Measurements from ENCODE around the gene MUL1. TPM values are rescaled to one million over a fixed set of nuclear protein-coding genes. Genes with fewer than 3 reads are reported as not detected.

MUL1 gene
- total RNA-seq, 3 donors from 2014 or later (not counting 1 experiment from before 2014, with no cell fraction given) = 21.0 to 29.5 (median 28.8) TPM

GRCh38 chr1:20546637-20547036 is 38.7 kb upstream of the MUL1 start:
- TF ChIP-seq CTCF (IDR thresholded peaks at IDR 0.05) = no peak
- Histone ChIP-seq H3K27ac (ENCODE audit: low read length) (no peak overlapping the region), H3K36me3 (ENCODE audit: control insufficient read depth, insufficient read depth, low read length) (no peaks in the 10 kb centered on the region), H3K4me1 (ENCODE audit: control insufficient read depth, insufficient read depth, low read length) (no peaks in the 10 kb centered on the region), H3K4me3 (ENCODE audit: low read length) (no peak overlapping the region), H3K9me3 (ENCODE audit: control insufficient read depth, insufficient read depth, low read length) (no peaks in the 10 kb centered on the region), H3K27me3 (ENCODE audit: control insufficient read depth, insufficient read depth, low read length) (peaks cover 3% of the 10 kb centered on the region)
- Mint-ChIP-seq H3K27me3 (ENCODE audit: low read depth in 2 of 2) (peaks cover 26 to 39% of the 10 kb centered on the region in 2 donors), H3K36me3 (no peaks in the 10 kb centered on the region), H3K27ac (no peak overlapping the region), H3K4me3 (no peak overlapping the region), H3K9me3 (no peaks in the 10 kb centered on the region), H3K4me1 (no peaks in the 10 kb centered on the region)
- intact Hi-C loops (cut with micrococcal nuclease) = no loop called here
- no peak for DNase-seq
- no peak for ATAC-seq
- 94% methylated on average over 2 of the region's 3 CpGs for WGBS (ENCODE audit: insufficient coverage)

- Mint-ChIP-seq H3K27ac (no peak overlapping the region), H3K9me3 (no peaks in the 10 kb centered on the region), H3K27me3 (ENCODE audit: low read depth in 2 of 2) (peaks cover 19 to 42% of the 10 kb centered on the region in 2 donors), H3K36me3 (no peaks in the 10 kb centered on the region), H3K4me1 (no peaks in the 10 kb centered on the region), H3K4me3 (no peak overlapping the region)
- H3K27ac ChIP-seq (ENCODE audit: low read length) = no peak overlapping the region
- WGBS (ENCODE audit: insufficient coverage) = 95% methylated on average over 1 of the region's 1 CpG
- no peak overlapping the region for H3K4me3 ChIP-seq (ENCODE audit: low read length)
- H3K36me3 ChIP-seq (ENCODE audit: control insufficient read depth, insufficient read depth, low read length) = no peaks in the 10 kb centered on the region
- no peaks in the 10 kb centered on the region for H3K4me1 ChIP-seq (ENCODE audit: control insufficient read depth, insufficient read depth, low read length)
- intact Hi-C loops (cut with micrococcal nuclease) = no loop called here
- ATAC-seq (no peak), DNase-seq (no peak)
- TF ChIP-seq CTCF (IDR thresholded peaks at IDR 0.05) = no peak
- no peaks in the 10 kb centered on the region for H3K9me3 ChIP-seq (ENCODE audit: control insufficient read depth, insufficient read depth, low read length)
- H3K27me3 ChIP-seq (ENCODE audit: control insufficient read depth, insufficient read depth, low read length) = no peaks in the 10 kb centered on the region
These were observed 32.3 kb upstream of the MUL1 start for GRCh38 chr1:20540281-20540680.

GRCh38 chr1:20538760-20539551 is 31.0 kb upstream of the MUL1 start:
- Mint-ChIP-seq H3K9me3 (no peaks in the 10 kb centered on the region), H3K4me3 (no peak overlapping the region), H3K27me3 (ENCODE audit: low read depth in 2 of 2) (peaks cover 27 to 42% of the 10 kb centered on the region in 2 donors), H3K4me1 (no peaks in the 10 kb centered on the region), H3K27ac (no peak overlapping the region), H3K36me3 (no peaks in the 10 kb centered on the region)
- no peaks in the 10 kb centered on the region for H3K27me3 ChIP-seq (ENCODE audit: control insufficient read depth, insufficient read depth, low read length)
- no peak for DNase-seq
- intact Hi-C loops (cut with micrococcal nuclease) = no loop called here
- no peak for TF ChIP-seq CTCF (IDR thresholded peaks at IDR 0.05)
- WGBS (ENCODE audit: insufficient coverage) = 71% methylated on average over 3 of the region's 3 CpGs
- no peak for ATAC-seq
- H3K36me3 ChIP-seq (ENCODE audit: control insufficient read depth, insufficient read depth, low read length) = no peaks in the 10 kb centered on the region
- no peaks in the 10 kb centered on the region for H3K4me1 ChIP-seq (ENCODE audit: control insufficient read depth, insufficient read depth, low read length)
- no peak overlapping the region for H3K4me3 ChIP-seq (ENCODE audit: low read length)
- H3K9me3 ChIP-seq (ENCODE audit: control insufficient read depth, insufficient read depth, low read length) = no peaks in the 10 kb centered on the region
- H3K27ac ChIP-seq (ENCODE audit: low read length) = no peak overlapping the region

- Mint-ChIP-seq H3K4me3 (no peak overlapping the region), H3K27ac (no peak overlapping the region)
These were observed 30.3 kb upstream of the MUL1 start for GRCh38 chr1:20538227-20538626.

More at GRCh38 chr1:20538227-20538626, 30.3 kb upstream of the MUL1 start:
- H3K36me3 Mint-ChIP-seq = no peaks in the 10 kb centered on the region
- Histone ChIP-seq H3K36me3 (ENCODE audit: control insufficient read depth, insufficient read depth, low read length) (no peaks in the 10 kb centered on the region), H3K4me3 (ENCODE audit: low read length) (no peak overlapping the region), H3K9me3 (ENCODE audit: control insufficient read depth, insufficient read depth, low read length) (no peaks in the 10 kb centered on the region), H3K27me3 (ENCODE audit: control insufficient read depth, insufficient read depth, low read length) (no peaks in the 10 kb centered on the region), H3K27ac (ENCODE audit: low read length) (no peak overlapping the region), H3K4me1 (ENCODE audit: control insufficient read depth, insufficient read depth, low read length) (no peaks in the 10 kb centered on the region)
- ATAC-seq (no peak), DNase-seq (no peak)
- H3K4me1 Mint-ChIP-seq = no peaks in the 10 kb centered on the region
- WGBS (ENCODE audit: insufficient coverage) = 46% methylated on average over 2 of the region's 2 CpGs
- H3K9me3 Mint-ChIP-seq = no peaks in the 10 kb centered on the region
- H3K27me3 Mint-ChIP-seq (ENCODE audit: low read depth in 2 of 2) = peaks cover 33 to 42% of the 10 kb centered on the region in 2 donors
- intact Hi-C loops (cut with micrococcal nuclease) = no loop called here
- no peak for TF ChIP-seq CTCF (IDR thresholded peaks at IDR 0.05)

All from natural killer cell (primary cell).